GM19395 (cell line): ENCODE results near the gene ASIC4.

ENCODE experiments used
- ATAC-seq: cut with Tn5 transposase; IDR thresholded peaks from one replicate; pipeline ENCODE4 v1.9.1; 2021; ENCODE audit warnings: mild to moderate bottlenecking, moderate library complexity; ENCODE audit not compliant: unreplicated experiment

ASIC4 gene

GRCh38 chr2:219480004-219480403 lies 34.3 kb upstream of the ASIC4 start:
- no peak for ATAC-seq

GRCh38 chr2:219482674-219483405 lies 31.4 kb upstream of the ASIC4 start:
- ATAC-seq, result no peak

GRCh38 chr2:219483451-219484342 lies 30.6 kb upstream of the ASIC4 start:
- no peak for ATAC-seq

GRCh38 chr2:219484343-219485200 lies 29.7 kb upstream of the ASIC4 start:
- no peak for ATAC-seq

- no peak for ATAC-seq
Measured at GRCh38 chr2:219485201-219485580, 29.1 kb upstream of the ASIC4 start.

GRCh38 chr2:219486380-219486959 lies 27.8 kb upstream of the ASIC4 start:
- ATAC-seq, result no peak

GRCh38 chr2:219488149-219488843 lies 26.0 kb upstream of the ASIC4 start:
- ATAC-seq, result no peak

GRCh38 chr2:219488844-219489194 lies 25.5 kb upstream of the ASIC4 start:
- ATAC-seq, result no peak

- ATAC-seq, result no peak
Measured at GRCh38 chr2:219489315-219489714, 25.0 kb upstream of the ASIC4 start.

GRCh38 chr2:219490186-219490585 lies 24.1 kb upstream of the ASIC4 start:
- ATAC-seq, result no peak

GRCh38 chr2:219490600-219491130 lies 23.6 kb upstream of the ASIC4 start:
- no peak for ATAC-seq

GRCh38 chr2:219491278-219491963 lies 22.9 kb upstream of the ASIC4 start:
- ATAC-seq, result no peak

GRCh38 chr2:219492575-219492974 lies 21.7 kb upstream of the ASIC4 start:
- no peak for ATAC-seq

GRCh38 chr2:219493086-219493485 lies 21.2 kb upstream of the ASIC4 start:
- no peak for ATAC-seq

- no peak for ATAC-seq
Measured at GRCh38 chr2:219494952-219495530, 19.2 kb upstream of the ASIC4 start.

- no peak for ATAC-seq
Measured at GRCh38 chr2:219495531-219496122, 18.7 kb upstream of the ASIC4 start.

- ATAC-seq, result no peak
Measured at GRCh38 chr2:219496247-219496824, 17.9 kb upstream of the ASIC4 start.

GRCh38 chr2:219496825-219497494 lies 17.3 kb upstream of the ASIC4 start:
- ATAC-seq, result no peak
